K562 (cell line): ENCODE results near the gene KTN1. TPM values are rescaled to one million over a fixed set of nuclear protein-coding genes. Genes with fewer than 3 reads are reported as not detected.

Experiments
- ATAC-seq: fragments of 200-7000 bp; cut with Tn5 transposase; 3 replicates; pipeline ENCODE4 v1.9.1; 2020; ENCODE audit warnings: moderate library complexity
- BruUV-seq: library from RNA; stranded (reverse); fragments of 400-500 nt; replicated peaks from 2 replicates; lab custom pipeline; 2021; lab: Mats Ljungman, UMichigan
- CTCF ChIA-PET: fragments of 300-600 bp; formaldehyde crosslinking; extraction: SDS; loops from one replicate; lab custom pipeline; 2021; ENCODE audit warnings: low intra/inter-chr PET ratio; lab: Yijun Ruan, JAX
- POLR2A ChIA-PET: fragments of 300-600, 350-650 bp; sonication (Branson Sonifier 250); formaldehyde crosslinking; extraction: SDS; loops from one replicate; lab custom pipeline; 2021; ENCODE audit warnings: antibody characterized with exemption, inconsistent platforms; lab: Yijun Ruan, JAX
- DNase-seq, 4 experiments: peaks; one replicate each; pipeline versions ENCODE4 v3.0.0 to v3.0.0-alpha.2; 2011 to 2018; ENCODE audit warnings: low spot score in 3 of 4, mixed read lengths in 3 of 4; ENCODE audit errors: extremely low read depth in 1 of 4
- FAIRE-seq: peaks from 2 replicates; lab custom pipeline; 2011; peaks lifted over from hg19 to GRCh38; lab: Jason Lieb, UNC
- H2AFZ ChIP-seq: 2 replicates; pipeline ENCODE4 v1.6.0; 2011; ENCODE audit warnings: low read depth, low read length, control low read depth, inconsistent platforms
- H3K27ac ChIP-seq: fragments of 200-600 bp; 3 replicates; pipeline ENCODE4 v1.8.0; 2011; ENCODE audit warnings: low read depth, mild to moderate bottlenecking, control low read depth, inconsistent platforms, low read length, moderate library complexity, mixed read lengths; ENCODE audit errors: extremely low read depth
- H3K27me3 ChIP-seq, 2 experiments: fragments of 300-600 bp in 1 of 2; 2 replicates in 1 of 2; 3 replicates in 1 of 2; pipeline versions ENCODE4 v1.6.0 to v1.8.0; 2011; ENCODE audit warnings: inconsistent platforms in 2 of 2, low read length in 2 of 2, mild to moderate bottlenecking in 1 of 2, mixed read lengths in 1 of 2, moderate library complexity in 1 of 2; ENCODE audit not compliant: control insufficient read depth in 2 of 2, insufficient read depth in 2 of 2
- H3K36me3 ChIP-seq: fragments of 300-600 bp; 3 replicates; pipeline ENCODE4 v1.8.0; 2011; ENCODE audit warnings: mild to moderate bottlenecking, low read length, inconsistent platforms; ENCODE audit not compliant: control insufficient read depth, insufficient read depth
- H3K4me1 ChIP-seq, 2 experiments: fragments of 200-600 bp in 1 of 2; replicated peaks in 1 of 2; 2 replicates in 1 of 2; 3 replicates in 1 of 2; pipeline versions ENCODE4 v1.5.1 to v1.8.0; 2011; ENCODE audit warnings: inconsistent platforms in 2 of 2, low read length in 2 of 2, mild to moderate bottlenecking in 1 of 2, mixed read lengths in 1 of 2, moderate library complexity in 1 of 2; ENCODE audit not compliant: control insufficient read depth in 2 of 2, insufficient read depth in 2 of 2
- H3K4me2 ChIP-seq: 2 replicates; pipeline ENCODE4 v1.6.1; 2011; ENCODE audit warnings: low read length, control low read depth, inconsistent platforms, mixed read lengths; ENCODE audit not compliant: insufficient read depth
- H3K4me3 ChIP-seq: fragments of 200-600 bp; sonication (generic), shearing (Covaris generic); 2 replicates; pipeline ENCODE4 v1.5.1; 2016; ENCODE audit warnings: control low read depth, inconsistent platforms
- H3K79me2 ChIP-seq: fragments of 200-600 bp; 3 replicates; pipeline ENCODE4 v1.8.0; 2011; ENCODE audit warnings: low read length, inconsistent platforms; ENCODE audit not compliant: control insufficient read depth, insufficient read depth
- H3K9ac ChIP-seq, 2 experiments: 2 replicates each; pipeline versions ENCODE4 v1.6.0 to v1.6.1; 2011; ENCODE audit warnings: low read depth in 2 of 2, low read length in 2 of 2, control low read depth in 1 of 2, inconsistent platforms in 1 of 2, mild to moderate bottlenecking in 1 of 2, mixed read lengths in 1 of 2; ENCODE audit not compliant: insufficient read depth in 1 of 2
- H3K9me1 ChIP-seq: one replicate; pipeline ENCODE4 v1.6.0; 2011; ENCODE audit warnings: inconsistent platforms, mild to moderate bottlenecking, low read length, moderate library complexity; ENCODE audit not compliant: control insufficient read depth, insufficient read depth
- H3K9me3 ChIP-seq: replicated peaks from 2 replicates; pipeline ENCODE4 v1.5.1; 2011; ENCODE audit warnings: low read depth, low read length, inconsistent platforms; ENCODE audit not compliant: control insufficient read depth, insufficient read depth
- H4K20me1 ChIP-seq: replicated peaks from 2 replicates; pipeline ENCODE4 v1.6.1; 2011; ENCODE audit warnings: low read length, inconsistent platforms, mixed read lengths; ENCODE audit not compliant: control insufficient read depth, insufficient read depth
- ELF4 ChIP-seq: fragments of 450-650 bp; formaldehyde crosslinking; IDR thresholded peaks from 2 replicates; pipeline ENCODE4 v1.4.0; 2022; ENCODE audit warnings: missing genetic modification characterization
- ETV1 ChIP-seq: fragments of 450-650 bp; conservative IDR thresholded peaks from 2 replicates; pipeline ENCODE4 v1.6.1; 2016; ENCODE audit warnings: missing genetic modification characterization, control low read depth, low read depth, missing compliant biosample characterization
- POLR2H ChIP-seq: IDR thresholded peaks from 2 replicates; pipeline ENCODE4 v1.6.1; 2016; ENCODE audit warnings: missing genetic modification characterization, low read depth, mild to moderate bottlenecking, control low read depth, missing compliant biosample characterization, moderate library complexity
- REST ChIP-seq, 2 experiments: fragments of 450-650 bp; formaldehyde crosslinking in 1 of 2; IDR thresholded peaks; 2 replicates each; pipeline versions ENCODE4 v1.4.0 to v1.6.1; 2014 to 2020; ENCODE audit warnings: mild to moderate bottlenecking in 2 of 2, borderline replicate concordance in 1 of 2, low read depth in 1 of 2
- UBTF ChIP-seq, 2 experiments: IDR thresholded peaks; 2 replicates each; pipeline ENCODE4 v1.6.1; 2012; ENCODE audit warnings: improper control_type of control experiment in 2 of 2, low read depth in 2 of 2, low read length in 2 of 2, borderline replicate concordance in 1 of 2
- in situ Hi-C: fragments of 300-500 bp; cut with MboI; formaldehyde crosslinking; loops from 4 replicates; pipeline ENCODE4 v1.15.0; 2018; ENCODE audit warnings: inconsistent platforms, mixed read lengths
- intact Hi-C: fragments of 100-400 bp; cut with micrococcal nuclease; formaldehyde crosslinking; loops from 2 replicates; pipeline ENCODE4 v1.14.2; 2022
- polyA plus RNA-seq, 8 experiments: library from polyadenylated mRNA; depleted of rRNA in 4 of 8; stranded (reverse) in 5 of 8; unstranded in 3 of 8; fragments of >200 nt; fragmentation: Nextera tagmentation in 2 of 8; fragmentation: Illumina TruSeq in 1 of 8; extraction: Ambion mirVana in 2 of 8; extraction: Trizol in 1 of 8; gene quantifications; 2 replicates each; pipeline versions ENCODE4 v1.2.1 to v1.2.3, GENCODE V29; 2011 to 2014; ENCODE audit warnings: inconsistent platforms in 1 of 8, missing spikeins in 1 of 8
- total RNA-seq, 7 experiments: library from RNA; depleted of rRNA in 6 of 7; stranded (reverse); fragments of >200 nt in 6 of 7; fragmentation: Illumina TruSeq in 2 of 7; extraction: Trizol in 2 of 7; gene quantifications; 2 replicates each; pipeline versions ENCODE4 v1.2.1 to v1.2.3, GENCODE V29; 2011 to 2021; ENCODE audit warnings: low replicate concordance in 1 of 7

The KTN1 gene
- total and polyA plus RNA-seq, 9 of the 15 experiments (the other 6 are each of a cell fraction or from before 2014, with no cell fraction given) = 34.8 to 120 (median 63.6) TPM

GRCh38 chr14:55638665-55639064, 58.7 kb downstream of the KTN1 start (continued):
- TF ChIP-seq UBTF (IDR thresholded peaks at IDR 0.05; ENCODE audit: borderline replicate concordance in 1 of 2, low read depth in 2 of 2, low read length in 2 of 2) = no peak
- TF ChIP-seq ELF4 (CRISPR knock-in tag) = no peak

- no peaks in the 10 kb centered on the region for H3K9me3 ChIP-seq
- no peak overlapping the region for H3K9ac ChIP-seq
- no peak for DNase-seq
- no peak overlapping the region for H3K4me3 ChIP-seq
- CTCF ChIA-PET = no interaction called here
- H4K20me1 ChIP-seq = no peaks in the 10 kb centered on the region
- in situ Hi-C loops (no loop called here), intact Hi-C loops (no loop called here)
- no TSS peak for BruUV-seq
- FAIRE-seq = no peak
- H3K27me3 ChIP-seq = no peaks in the 10 kb centered on the region
- POLR2A ChIA-PET = no interaction called here
- H3K27ac ChIP-seq = no peak overlapping the region
- no peaks in the 10 kb centered on the region for H3K9me1 ChIP-seq
- ATAC-seq = no peak
- TF ChIP-seq ETV1 (tag) (no peak), POLR2H (tag) (no peak), REST (IDR thresholded peaks at IDR 0.05; ENCODE audit: borderline replicate concordance) (no peak), REST (CRISPR knock-in tag; IDR thresholded peaks at IDR 0.05; ENCODE audit: low read depth) (no peak)
- H3K4me2 ChIP-seq = no peak overlapping the region
- H3K79me2 ChIP-seq = no peaks in the 10 kb centered on the region
- H3K36me3 ChIP-seq = peaks cover 56% of the 10 kb centered on the region
- no peak overlapping the region for H2AFZ ChIP-seq
- H3K4me1 ChIP-seq = no peaks in the 10 kb centered on the region
These were observed 61.3 kb downstream of the KTN1 start for GRCh38 chr14:55641290-55641689.
